Measurements from ENCODE around the gene SCAF1.

Gene SCAF1

DNA sequence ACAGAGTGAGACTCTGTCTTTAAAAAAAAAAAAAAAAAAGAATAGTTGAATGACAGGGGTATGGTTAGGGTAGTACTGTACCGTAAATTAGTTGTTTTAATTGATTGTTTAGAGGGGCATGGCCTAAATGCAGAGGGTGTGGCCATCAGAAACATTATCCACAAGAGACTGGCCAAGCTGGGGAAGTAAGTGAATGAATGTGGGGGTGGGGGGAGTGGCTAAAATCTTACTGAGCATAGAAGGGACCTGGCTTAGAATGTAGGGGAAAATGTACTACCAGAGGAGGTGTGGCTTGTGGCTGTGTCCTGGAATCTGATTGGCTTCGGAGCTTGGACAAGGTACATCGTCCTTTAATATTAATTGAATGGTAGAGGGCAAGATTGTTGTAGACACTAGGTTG lies 27.5 kb downstream of the SCAF1 start:
- no peak for DNase-seq

DNA sequence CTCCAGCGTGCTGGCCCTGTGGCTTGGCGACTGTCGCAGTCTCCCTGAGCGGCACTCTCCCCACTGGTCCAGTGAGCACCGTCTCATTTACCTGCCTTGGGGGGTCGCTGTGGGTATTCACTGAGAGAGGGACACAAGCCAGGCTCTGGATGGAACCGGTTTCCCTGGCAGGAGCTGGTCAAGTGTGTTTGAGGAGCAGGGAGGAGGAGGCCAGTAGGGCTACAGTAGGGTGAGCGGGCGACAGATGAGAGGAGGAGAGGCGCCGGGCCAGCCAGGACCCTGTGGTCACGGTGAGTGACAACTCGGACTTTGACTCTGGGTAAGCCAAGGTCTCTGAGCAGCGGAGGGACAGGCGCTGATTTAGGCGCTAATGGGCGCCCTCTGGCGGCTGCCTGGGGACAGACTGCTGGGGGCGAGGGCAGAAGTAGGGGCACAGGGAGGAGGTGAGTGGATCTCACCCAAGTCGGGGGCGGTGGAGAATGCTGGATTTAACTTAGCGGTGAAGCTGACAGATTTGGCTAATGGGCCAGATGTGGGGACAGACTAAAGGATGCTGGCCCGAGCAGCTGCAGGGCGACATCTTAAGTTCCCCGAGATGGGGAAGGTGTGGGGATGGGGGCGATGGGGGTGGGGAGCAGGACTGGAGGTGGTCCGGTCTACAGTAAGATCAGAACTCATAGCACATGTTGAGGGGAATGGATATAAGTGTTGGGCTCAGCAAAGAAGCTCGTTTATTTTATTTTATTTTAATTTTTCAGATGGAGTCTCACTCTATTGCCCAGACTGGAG lies 30.3 kb downstream of the SCAF1 start:
- DNase-seq = peak; percentile 92

DNA sequence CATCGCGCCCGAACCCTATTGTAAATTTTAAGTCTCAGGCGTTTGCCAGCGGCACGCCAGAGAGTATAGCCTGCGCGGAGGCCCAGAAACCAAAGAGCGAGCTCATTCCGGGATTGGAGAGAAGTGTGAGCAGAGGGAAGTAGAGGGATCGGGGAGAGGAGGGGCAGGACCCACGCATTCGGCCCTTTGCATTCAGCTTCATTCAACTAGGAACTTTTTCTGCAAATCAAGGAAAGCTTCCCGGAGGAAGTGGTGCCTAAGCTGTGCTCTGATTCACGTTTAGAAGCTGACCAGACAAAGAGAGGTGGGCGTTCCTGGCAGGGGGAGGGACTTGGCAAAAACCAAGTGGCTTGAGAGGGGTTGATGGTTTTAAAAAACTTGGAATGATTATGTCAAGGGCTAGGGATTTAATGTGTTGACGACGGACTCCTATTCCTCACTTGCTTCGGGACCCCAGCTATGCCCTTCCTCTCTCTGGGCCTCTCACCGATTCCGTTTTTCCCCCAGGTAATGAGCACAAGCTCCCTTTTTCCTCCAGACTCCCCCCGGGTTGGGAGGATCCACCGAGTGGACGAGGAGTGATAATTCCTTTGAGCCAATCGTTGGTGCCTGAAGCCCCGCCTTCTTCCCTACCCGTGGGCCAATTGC lies 34.3 kb downstream of the SCAF1 start:
- DNase-seq = no peak

DNA sequence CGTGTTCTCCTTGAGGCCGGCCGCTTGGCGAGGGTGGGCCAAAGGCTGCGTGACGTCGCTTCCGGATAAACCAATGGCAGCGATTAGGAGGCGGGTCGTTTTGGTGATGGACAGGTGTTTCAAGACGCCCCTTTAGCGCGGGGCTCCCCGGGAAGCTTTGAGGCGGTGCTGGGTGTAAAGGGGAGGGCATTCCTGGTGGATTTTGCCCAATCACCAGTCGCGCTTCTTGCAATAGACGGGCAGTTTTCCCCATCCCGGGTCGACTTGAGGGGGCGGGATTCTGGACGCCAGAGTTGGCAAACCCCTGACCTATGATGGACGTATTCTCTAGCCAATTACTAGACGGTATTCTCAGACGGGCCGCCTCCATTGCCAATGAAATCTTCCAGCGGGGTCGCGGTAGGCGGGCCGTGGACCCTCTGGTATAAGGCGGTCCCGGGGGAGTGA lies 34.8 kb downstream of the SCAF1 start:
- DNase-seq = peak; percentile 88

DNA sequence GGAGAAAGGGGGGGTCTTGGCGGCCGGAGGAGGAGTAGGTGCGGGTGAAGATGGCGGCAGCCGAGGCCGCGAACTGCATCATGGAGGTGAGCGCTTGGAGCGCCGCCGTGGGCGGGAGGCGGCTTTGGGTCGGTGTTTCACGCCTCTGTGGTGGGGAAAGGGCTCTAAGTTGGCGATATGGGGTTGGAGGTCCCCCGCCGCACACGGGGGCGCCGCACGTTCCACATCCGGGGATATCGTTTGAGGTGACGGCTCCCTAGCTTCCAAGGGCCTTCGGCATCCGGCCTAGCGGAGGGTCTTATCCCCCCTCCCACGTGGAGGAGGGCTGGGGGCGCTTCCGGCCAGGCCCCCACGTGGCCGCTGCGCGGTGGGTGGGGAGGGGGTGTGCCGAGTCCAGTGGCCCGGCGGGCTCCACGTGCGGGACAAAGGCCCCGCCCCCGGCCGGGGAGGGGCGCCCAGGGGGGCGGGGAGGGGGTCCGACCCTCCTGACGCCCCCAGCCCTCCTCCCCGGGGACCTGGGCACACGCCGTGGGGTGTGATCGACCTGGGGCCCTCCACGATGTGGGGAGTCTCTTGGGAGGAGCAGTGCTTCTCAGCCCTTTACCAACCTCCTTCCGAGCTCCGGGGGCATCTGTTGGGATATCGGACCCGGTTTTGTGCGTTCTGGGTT lies 35.4 kb downstream of the SCAF1 start, which contains the start of gene PRMT1:
Gene PRMT1, plus strand, starts transcription at position 41 of the 670 bp plus-strand sequence. Its CDS starts 10 bp downstream, at position 51.
- peak; percentile 25 for DNase-seq

DNA sequence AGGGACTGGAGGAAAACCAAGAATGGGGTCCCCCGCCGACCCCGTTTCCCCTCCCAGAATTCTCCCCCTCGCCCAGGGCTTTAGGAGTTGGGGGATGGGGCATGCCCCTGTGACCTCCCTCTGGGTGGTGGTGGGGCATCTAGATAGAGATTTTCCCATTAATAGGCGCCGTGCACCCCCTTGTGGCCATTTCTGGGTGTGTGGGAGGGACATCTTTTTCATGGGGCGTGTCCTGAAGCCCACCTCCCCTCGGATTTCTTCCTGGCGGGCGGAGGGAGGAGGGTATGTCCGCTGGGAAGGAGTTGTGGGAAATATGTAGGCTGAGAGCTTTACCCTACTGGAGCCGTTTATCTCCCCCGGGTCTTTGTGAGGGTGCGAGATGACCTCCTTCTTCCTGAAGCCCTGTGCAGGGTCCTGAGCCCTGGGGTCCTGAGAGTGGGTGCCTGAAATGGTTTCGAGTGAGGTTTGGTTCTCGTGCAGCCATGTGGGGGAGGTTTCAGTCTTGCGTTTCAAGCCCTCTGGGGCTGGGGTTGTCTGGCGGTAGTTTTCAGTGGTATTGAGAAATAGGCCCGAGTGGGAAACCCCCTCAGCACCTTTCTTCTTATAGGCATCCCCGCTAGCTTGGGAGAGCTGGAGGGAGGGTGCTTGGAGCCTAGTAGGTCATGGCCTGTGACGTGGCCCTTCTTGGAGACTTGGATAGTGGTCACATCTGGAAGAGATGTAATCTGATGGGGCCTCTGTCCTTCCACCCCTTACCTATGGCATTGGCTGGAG lies 36.1 kb downstream of the SCAF1 start:
- peak; percentile 37 for DNase-seq

DNA sequence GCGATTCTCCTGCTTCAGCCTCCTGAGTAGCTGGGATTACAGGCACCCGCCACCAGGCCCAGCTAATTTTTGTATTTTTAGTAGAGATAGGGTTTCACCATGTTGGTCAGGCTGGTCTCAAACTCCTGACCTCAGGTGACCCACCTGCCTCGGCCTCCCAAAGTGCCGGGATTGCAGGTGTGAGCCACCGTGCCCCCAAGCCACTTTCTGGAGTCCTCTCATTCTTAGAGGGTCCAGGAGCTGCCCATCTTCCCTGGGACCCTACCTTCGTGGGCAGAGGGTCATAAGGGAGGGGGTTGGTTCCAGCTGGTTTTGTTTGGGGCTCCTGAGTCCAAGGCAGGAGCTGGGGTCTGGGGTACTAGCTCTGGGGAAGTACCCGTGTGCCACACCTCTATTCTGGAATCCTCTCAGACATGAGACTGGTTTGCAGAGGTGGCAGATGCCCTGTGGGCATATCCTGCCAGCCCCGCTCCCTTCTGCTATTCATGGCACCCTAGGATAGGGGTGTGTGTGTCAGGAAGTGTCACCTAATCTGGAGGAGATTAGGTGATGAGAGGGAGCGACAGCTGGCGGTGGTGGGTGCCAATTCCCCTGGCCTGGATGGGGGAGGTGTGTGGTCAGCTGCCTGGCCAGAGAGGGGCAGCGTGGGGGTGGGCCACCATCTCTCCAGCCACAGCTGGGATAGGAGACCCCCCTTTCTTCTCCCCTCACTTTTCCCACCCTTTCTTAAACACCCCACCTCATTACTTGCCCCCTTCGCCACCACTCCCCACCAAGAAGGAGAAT lies 37.2 kb downstream of the SCAF1 start:
- DNase-seq = peak; percentile 29

DNA sequence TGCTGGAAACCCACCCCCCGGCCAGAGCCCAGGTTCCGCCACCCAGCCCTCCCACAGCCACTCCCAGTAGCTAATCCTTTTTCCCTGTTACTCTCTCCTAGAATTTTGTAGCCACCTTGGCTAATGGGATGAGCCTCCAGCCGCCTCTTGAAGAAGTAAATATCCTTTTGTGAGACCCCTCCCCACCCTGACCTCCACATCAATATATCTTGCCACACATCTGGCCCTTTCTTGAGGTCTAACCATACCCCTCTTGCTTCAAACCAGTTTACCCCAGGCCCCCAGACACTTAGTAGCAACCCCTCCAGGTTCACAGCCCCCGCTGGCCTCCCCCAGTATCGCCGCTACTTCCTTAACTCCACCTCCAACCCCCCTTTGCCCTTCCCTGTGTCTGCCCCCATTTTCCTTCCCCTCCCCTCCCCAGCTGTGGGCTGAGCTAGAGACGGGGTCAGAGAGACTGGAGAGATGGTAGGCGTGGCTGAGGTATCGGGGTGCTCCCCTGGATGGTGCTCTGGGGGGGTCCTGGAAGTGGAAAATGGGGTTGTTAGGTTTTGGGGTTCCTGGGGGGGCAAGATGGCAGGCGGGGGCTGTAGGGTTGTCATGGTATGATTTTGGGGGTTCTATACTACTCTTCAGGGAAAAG lies 37.9 kb downstream of the SCAF1 start:
- DNase-seq = no peak

DNA sequence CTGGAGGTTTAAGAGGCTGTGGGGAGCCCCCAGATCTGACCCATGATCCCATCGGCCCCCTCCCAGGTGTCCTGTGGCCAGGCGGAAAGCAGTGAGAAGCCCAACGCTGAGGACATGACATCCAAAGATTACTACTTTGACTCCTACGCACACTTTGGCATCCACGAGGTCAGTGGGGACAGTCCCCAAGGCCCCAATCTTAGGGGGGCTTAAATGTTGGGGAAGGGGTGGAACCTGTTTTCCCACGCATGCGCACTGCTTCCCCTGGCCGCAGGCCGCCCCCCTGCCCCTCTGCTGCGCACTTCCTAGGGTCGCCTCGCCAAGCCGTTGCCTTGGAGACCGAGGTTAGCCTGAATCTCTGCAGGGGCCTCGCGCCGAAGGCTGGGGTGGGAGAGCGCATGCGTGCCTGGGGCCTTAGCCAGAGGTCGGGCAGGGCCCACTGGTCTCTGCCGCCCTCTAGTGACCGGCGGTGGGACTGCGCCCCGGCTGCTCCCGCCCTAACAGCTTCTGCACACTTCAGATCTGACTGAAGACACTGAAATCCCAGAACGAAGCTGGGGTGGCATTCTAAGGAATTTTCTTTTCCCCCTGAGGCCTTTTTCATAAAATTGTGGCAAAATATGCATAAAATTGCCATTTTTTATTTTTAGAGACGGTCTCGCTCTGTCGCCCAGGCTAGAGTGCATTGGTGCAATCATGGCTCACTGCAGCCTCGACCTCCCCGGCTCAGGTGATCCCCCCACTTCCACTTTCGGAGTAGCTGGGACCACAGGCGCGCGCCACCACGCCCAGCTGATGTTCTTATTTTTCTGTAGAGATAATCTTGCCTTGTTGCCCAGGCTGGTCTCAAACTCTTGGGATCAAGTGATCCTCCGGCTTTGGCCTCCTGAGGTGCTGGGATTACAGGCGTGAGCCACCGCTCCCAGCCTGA lies 38.7 kb downstream of the SCAF1 start:
- DNase-seq = peak; percentile 92

DNA sequence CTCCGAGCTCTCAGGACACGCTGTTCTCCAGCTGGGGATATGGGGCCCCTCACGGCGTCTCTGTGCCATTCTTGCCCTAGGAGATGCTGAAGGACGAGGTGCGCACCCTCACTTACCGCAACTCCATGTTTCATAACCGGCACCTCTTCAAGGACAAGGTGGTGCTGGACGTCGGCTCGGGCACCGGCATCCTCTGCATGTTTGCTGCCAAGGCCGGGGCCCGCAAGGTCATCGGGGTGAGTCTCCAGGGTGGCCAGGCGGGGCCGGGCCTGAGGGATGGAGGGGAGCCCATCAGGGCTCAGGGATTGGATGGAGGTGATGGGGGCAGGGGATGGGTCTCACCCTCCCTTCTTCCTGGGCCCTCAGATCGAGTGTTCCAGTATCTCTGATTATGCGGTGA lies 39.8 kb downstream of the SCAF1 start:
- no peak for DNase-seq

DNA sequence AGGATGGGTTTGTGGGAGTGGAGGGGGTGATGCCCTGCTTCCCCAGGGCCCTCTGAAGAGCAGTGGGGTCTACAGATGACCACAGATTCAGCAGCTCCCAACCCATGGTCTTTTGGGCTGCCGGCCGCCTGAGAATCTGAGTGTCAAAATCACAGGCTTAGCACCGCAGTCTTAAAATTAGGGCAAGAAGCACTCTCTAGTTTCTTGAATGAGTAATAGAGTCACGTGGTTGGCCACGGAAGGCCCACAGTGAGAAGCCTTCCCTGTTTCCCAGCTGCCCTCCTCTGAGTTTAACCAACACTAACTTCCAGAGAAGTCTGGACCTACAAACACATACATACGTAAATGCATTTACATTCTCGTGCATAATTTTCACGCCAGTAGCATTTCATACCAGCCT lies 40.3 kb downstream of the SCAF1 start:
- no peak for DNase-seq

DNA sequence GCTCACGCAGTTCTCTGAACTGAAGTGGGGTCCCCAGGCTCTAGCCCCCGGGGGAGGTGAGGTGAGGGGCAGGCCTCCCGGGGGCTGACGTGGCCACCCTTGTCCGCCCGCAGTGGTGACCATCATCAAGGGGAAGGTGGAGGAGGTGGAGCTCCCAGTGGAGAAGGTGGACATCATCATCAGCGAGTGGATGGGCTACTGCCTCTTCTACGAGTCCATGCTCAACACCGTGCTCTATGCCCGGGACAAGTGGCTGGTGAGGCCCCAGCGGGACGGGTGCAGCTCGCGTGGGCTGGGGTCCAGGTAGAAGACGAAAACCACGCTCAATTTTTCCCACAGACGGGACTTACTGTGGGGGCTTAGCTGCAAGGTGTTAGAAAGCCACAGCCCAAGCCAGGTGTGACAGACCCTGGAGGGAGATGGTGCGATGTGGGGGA lies 41.8 kb downstream of the SCAF1 start:
- no peak for DNase-seq

DNA sequence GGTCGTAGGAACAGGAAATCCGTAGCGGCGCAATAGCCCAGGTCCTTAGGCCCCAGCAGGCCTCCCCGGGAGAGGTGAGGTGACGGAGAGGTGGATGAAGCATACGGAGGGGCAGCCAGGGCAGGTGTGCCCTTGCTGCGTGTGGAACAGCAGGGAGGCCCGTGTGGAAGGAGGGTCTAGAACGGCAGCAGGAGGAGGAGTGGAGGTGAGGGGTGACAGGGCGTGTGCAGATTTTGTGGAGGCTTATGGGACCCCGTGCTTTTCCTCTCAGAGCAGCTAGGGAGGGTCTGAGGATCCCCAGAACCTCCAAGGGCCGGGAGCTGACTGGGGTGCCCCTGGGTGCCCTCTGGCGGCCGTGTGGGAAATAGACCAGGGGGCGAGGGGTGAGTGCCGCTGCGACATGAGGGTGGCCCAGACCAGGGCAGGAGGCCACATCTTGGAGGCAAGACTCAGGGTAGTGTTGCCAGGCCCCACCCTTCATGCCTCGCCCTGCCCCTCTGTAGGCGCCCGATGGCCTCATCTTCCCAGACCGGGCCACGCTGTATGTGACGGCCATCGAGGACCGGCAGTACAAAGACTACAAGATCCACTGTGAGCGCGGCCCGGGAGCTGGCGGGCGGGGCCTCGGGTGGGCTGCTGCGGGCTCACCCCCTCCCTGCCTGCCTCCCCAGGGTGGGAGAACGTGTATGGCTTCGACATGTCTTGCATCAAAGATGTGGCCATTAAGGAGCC lies 42.4 kb downstream of the SCAF1 start:
- peak; percentile 65 for DNase-seq

DNA sequence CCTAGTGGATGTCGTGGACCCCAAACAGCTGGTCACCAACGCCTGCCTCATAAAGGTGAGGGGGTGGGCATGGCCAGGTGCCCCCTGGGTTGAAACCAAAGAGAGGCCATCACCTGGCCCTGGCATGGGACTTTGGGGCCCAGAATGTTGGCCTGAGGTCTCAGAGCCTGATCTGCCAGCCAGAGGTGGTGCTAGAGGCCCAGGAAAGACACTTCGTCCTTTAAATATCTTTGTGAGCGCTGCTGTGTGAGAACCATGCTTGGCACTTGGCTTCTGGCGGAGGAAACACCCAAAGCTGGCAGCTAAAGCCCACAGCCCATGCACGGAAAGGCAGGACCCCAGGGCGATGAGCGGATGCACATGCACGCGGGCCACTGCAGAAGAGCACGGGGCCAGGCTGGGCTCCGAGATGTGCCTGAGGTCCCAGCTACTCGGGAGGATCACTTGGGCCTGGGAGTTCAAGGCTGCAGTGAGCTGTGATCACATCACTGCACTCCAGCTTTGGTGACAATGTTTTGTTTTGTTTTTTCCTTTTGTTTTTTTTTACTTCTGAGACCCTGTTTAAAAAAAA lies 43.1 kb downstream of the SCAF1 start:
- DNase-seq = no peak

DNA sequence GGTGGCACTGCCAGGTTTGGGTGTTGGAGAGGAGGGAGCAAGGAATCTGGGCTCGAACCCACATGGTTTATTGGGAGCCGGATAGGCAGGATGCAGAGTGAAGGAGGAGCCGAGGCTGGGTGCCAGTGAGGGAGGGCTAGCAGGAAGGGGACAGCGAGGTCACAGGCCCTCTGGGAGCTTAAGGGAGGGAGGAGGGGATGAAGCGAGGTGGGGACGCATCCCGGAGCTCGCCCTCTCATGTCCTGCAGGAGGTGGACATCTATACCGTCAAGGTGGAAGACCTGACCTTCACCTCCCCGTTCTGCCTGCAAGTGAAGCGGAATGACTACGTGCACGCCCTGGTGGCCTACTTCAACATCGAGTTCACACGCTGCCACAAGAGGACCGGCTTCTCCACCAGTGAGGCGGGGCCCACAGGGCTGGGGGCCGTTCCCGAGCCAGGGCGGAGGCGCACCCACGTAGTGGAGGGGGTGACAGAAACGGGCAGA lies 43.9 kb downstream of the SCAF1 start:
- DNase-seq = no peak

DNA sequence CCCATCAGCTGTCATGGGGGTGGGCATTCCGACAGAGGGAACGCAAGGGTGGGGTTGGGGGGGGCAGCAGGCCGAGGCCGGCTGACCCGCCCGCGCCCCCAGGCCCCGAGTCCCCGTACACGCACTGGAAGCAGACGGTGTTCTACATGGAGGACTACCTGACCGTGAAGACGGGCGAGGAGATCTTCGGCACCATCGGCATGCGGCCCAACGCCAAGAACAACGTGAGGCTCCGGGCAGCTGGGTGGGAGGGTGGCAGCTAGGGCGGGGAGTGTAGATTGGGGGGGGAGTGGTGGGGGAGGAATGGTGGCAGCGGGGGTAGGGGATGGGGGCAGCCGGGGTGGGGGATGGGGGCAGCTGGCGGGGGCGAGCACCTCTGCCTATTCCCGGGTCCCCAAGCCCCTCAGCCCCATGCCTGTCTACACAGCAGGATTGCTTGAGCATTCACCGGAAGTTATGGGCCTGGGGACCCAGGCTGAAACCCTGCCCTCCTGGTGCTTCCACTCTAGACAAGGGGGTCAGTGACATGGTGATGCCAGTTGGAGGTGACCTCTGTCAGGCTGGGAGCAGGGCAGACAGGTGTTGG lies 44.6 kb downstream of the SCAF1 start:
- no peak for DNase-seq

DNA sequence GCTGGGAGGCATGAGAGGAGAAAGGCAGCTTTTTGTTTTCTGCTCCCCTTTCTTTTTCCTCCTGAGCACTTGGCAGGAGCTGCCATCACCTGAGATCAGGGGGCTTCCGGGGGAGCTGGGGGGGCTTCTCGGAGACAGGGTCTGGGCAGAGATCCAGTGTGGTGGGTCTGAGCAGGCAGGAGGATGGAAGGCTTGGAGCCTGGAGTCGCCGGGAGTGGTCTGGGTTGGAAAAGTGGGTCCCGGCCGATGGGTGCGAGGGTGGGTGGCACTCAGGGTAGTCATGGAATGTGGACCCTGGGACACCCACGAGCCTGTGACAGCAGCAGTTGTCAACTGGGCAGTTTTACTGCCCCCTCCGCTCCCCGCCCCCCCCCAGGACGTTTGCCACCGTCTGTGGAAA lies 45.1 kb downstream of the SCAF1 start:
- DNase-seq = no peak

DNA sequence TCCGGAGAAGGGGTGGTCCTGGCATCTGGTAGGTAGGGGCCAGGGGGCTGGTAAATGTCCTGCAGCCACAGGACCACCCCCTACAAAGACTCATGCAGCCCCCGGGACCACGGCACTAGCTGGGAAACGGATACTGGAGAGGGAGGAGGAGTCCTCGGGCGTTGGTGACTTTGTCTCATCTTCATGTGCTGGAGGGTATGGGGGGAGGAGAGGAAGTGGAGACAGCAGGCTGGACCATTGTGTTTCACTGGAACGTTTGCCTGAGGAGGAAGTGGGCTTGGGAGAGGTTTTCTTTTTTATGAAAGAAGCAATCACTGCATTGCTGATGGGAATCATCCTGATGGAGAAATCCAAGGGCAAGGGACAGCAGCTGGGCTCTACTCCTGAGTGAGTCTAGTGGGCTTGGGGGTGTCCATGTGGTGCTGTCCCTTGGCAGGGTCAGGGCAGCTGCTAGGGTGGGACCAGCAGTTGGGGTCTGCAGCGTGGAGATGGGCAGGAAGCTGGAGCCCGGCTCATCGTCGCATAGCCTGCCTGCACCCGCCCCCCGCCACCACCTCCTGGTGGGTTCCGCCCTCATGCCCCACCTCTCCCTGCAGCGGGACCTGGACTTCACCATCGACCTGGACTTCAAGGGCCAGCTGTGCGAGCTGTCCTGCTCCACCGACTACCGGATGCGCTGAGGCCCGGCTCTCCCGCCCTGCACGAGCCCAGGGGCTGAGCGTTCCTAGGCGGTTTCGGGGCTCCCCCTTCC lies 45.7 kb downstream of the SCAF1 start:
- DNase-seq = no peak

Data from 8988T (cell line).